ENCODE results near the gene GGA1. TPM values are rescaled to one million over a fixed set of nuclear protein-coding genes. Genes with fewer than 3 reads are reported as not detected.

Gene GGA1
- total and polyA plus RNA-seq, 9 of the 15 experiments (the other 6 are each of a cell fraction or from before 2014, with no cell fraction given): 1.5 to 69.5 (median 31.6) TPM

- Histone ChIP-seq H3K9ac (ENCODE audit: insufficient read depth in 1 of 2, low read depth in 2 of 2, low read length in 2 of 2) (peak overlapping the region; percentile 95 to 96; a peak in 3 of 4 replicates), H3K27me3 (ENCODE audit: control insufficient read depth in 2 of 2, insufficient read depth in 2 of 2, low read length in 2 of 2) (no peaks in the 10 kb centered on the region), H3K4me1 (replicated peaks in 1 of 2; ENCODE audit: control insufficient read depth in 2 of 2, insufficient read depth in 2 of 2, low read length in 2 of 2) (peaks cover 12 to 19% of the 10 kb centered on the region in 2 experiments; a peak in 4 of 5 replicates), H3K9me1 (ENCODE audit: control insufficient read depth, insufficient read depth, low read length) (peaks cover 3% of the 10 kb centered on the region), H3K4me2 (ENCODE audit: insufficient read depth, low read length) (peak overlapping the region; percentile 84), H2AFZ (ENCODE audit: low read depth, low read length) (no peak overlapping the region), H4K20me1 (replicated peaks; ENCODE audit: control insufficient read depth, insufficient read depth, low read length) (no peaks in the 10 kb centered on the region), H3K4me3 (peak overlapping the region; percentile 95; the same call in 1 of the 2 replicates), H3K9me3 (replicated peaks; ENCODE audit: control insufficient read depth, insufficient read depth, low read depth, low read length) (no peaks in the 10 kb centered on the region), H3K27ac (ENCODE audit: extremely low read depth, low read depth, low read length) (peak overlapping the region; percentile 97), H3K36me3 (ENCODE audit: control insufficient read depth, insufficient read depth, low read length) (peaks cover 24% of the 10 kb centered on the region; the same call in 1 of the 3 replicates), H3K79me2 (ENCODE audit: control insufficient read depth, insufficient read depth, low read length) (peaks cover 34% of the 10 kb centered on the region)
- TF ChIP-seq MNT (conservative IDR thresholded peaks at IDR 0.05) (0 out of 4 replicates have a peak, but pooled peaks of 1 of the 2 experiments have one; percentile 33), BHLHE40 (IDR thresholded peaks at IDR 0.05; ENCODE audit: low read length) (peak; percentile 70), CEBPG (CRISPR knock-in tag; IDR thresholded peaks at IDR 0.05) (0 out of 2 replicates have a peak, but pooled peaks have one; percentile 12), CEBPG (tag; conservative IDR thresholded peaks at IDR 0.05 in 1 of 2, IDR thresholded peaks at IDR 0.05 in 1 of 2) (no peak), KDM4B (IDR thresholded peaks at IDR 0.05; ENCODE audit: borderline replicate concordance in 2 of 2, low read depth in 1 of 2) (no peak), ATF4 (CRISPR knock-in tag; IDR thresholded peaks at IDR 0.05) (no peak), NR2C2 (CRISPR knock-in tag; IDR thresholded peaks at IDR 0.05) (no peak), NR2C2 (tag; IDR thresholded peaks at IDR 0.05) (0 out of 2 replicates have a peak, but pooled peaks have one; percentile 25), SPI1 (IDR thresholded peaks at IDR 0.05; ENCODE audit: borderline replicate concordance, low read depth, low read length) (peak; percentile 86), EGR1 (conservative IDR thresholded peaks at IDR 0.05) (peak; percentile 78), CEBPB (tag; IDR thresholded peaks at IDR 0.05) (peak; percentile 59), ZFP36 (IDR thresholded peaks at IDR 0.05; ENCODE audit: low read depth, low read length, partially characterized antibody) (peak; percentile 34), HOMEZ (CRISPR knock-in tag; IDR thresholded peaks at IDR 0.05) (no peak), NFIC (IDR thresholded peaks at IDR 0.05) (peak; percentile 76)
- CTCF ChIA-PET (ENCODE audit: low intra/inter-chr PET ratio): no interaction called here
- ATAC-seq (no peak), DNase-seq (ENCODE audit: extremely low read depth in 1 of 4, low spot score in 3 of 4) (peak in 1 of 4 experiments; percentile 47), FAIRE-seq (peak; percentile 19)
- BruUV-seq (replicated peaks): no TSS peak
- 29% methylated on average over 9 of the region's 15 CpGs for WGBS (ENCODE audit: insufficient coverage, low coverage, missing lambda C conversion rate)
- in situ Hi-C loops (cut with MboI) (no loop called here), intact Hi-C loops (cut with micrococcal nuclease) (no loop called here)
- POLR2A ChIA-PET: interaction anchor here (0.6 to 1.6 kb wide), 5 partner anchors 11 to 352 kb away, joined by 3 to 7 read pairs (median 3); no protein-coding TSS in a partner anchor
Observed at GRCh38 chr22:37610480-37611129, 2.0 kb downstream of the GGA1 start.

Measured in K562 (cell line).